Small intestine (tissue), 7 donors: ENCODE data around the gene CCDC158. TPM values are rescaled to one million over a fixed set of nuclear protein-coding genes. Genes with fewer than 3 reads are reported as not detected.
A peak's percentile ranks its signal among the peaks of the same experiment; 100 is the strongest.
"Not testable (repeated sequence)": the region's sequence is repeated elsewhere in the genome, so short reads cannot be mapped to it uniquely, and the experiment has no call there.

ENCODE experiments used
- DNase-seq, 2 donors: peaks; one replicate each; pipeline versions ENCODE4 v3.0.0 to v3.0.0-alpha.2; 2013
- FAIRE-seq: peaks from 2 replicates; lab custom pipeline; 2012; peaks lifted over from hg19 to GRCh38; lab: Jason Lieb, UNC
- H3K27ac ChIP-seq, 3 donors: one replicate each; pipeline ENCODE4 v1.5.1; 2013; ENCODE audit warnings: low read length in 2 of 3, mild to moderate bottlenecking in 2 of 3, control low read depth in 1 of 3, inconsistent platforms in 1 of 3, low read depth in 1 of 3, moderate library complexity in 1 of 3
- H3K27me3 ChIP-seq, 3 donors: one replicate each; pipeline ENCODE4 v1.6.1; 2013; ENCODE audit warnings: low read length in 3 of 3, inconsistent platforms in 1 of 3; ENCODE audit not compliant: control insufficient read depth in 3 of 3, insufficient read depth in 3 of 3
- H3K36me3 ChIP-seq, 3 donors: one replicate each; pipeline ENCODE4 v1.6.1; 2013; ENCODE audit warnings: low read length in 3 of 3, inconsistent platforms in 1 of 3, low read depth in 1 of 3, mild to moderate bottlenecking in 1 of 3, moderate library complexity in 1 of 3; ENCODE audit not compliant: control insufficient read depth in 3 of 3, insufficient read depth in 2 of 3
- H3K4me1 ChIP-seq, 3 donors: one replicate each; pipeline ENCODE4 v1.6.1; 2013; ENCODE audit warnings: low read length in 2 of 3, inconsistent platforms in 1 of 3, low read depth in 1 of 3, mild to moderate bottlenecking in 1 of 3, moderate library complexity in 1 of 3; ENCODE audit not compliant: control insufficient read depth in 3 of 3, insufficient read depth in 2 of 3
- H3K4me3 ChIP-seq, 3 donors: one replicate each; pipeline ENCODE4 v1.5.1; 2013; ENCODE audit warnings: low read length in 3 of 3, control low read depth in 1 of 3, inconsistent platforms in 1 of 3, low read depth in 1 of 3, mild to moderate bottlenecking in 1 of 3, moderate library complexity in 1 of 3
- H3K9me3 ChIP-seq, 2 donors: one replicate each; pipeline ENCODE4 v1.6.1; 2013; ENCODE audit warnings: low read depth in 1 of 2, low read length in 1 of 2; ENCODE audit not compliant: control insufficient read depth in 2 of 2, insufficient read depth in 1 of 2
- WGBS, 3 donors: extraction: QIAGEN DNeasy Blood & Tissue Kit; methylation state at CpG; one replicate each; pipeline ENCODE4 v1.1.7; 2013; 5-methylcytosine and 5-hydroxymethylcytosine counted together
- polyA plus RNA-seq, 4 donors: library from polyadenylated mRNA; stranded (reverse) in 3 of 4; unstranded in 1 of 4; fragments of 200-250 nt in 3 of 4; fragments of 120-200 nt in 1 of 4; gene quantifications; one replicate each; pipeline versions ENCODE4 v1.2.1 to v1.2.3, GENCODE V29; 2013
- donor health status: healthy with polysubstance abuse.
- donor health status: control.
- donor health status: control.
- donor health status: Bipolar disorder and iron deficiency.
- donor health status: healthy.

Gene CCDC158
- polyA plus RNA-seq, 4 donors = 0.03 to 0.15 TPM; not detected in 2

- Histone ChIP-seq H3K4me1 (no peaks in the 10 kb centered on the region), H3K27ac (no peak overlapping the region), H3K9me3 (peaks cover 0 to 5% of the 10 kb centered on the region in 2 donors), H3K4me3 (no peak overlapping the region), H3K27me3 (no peaks in the 10 kb centered on the region), H3K36me3 (no peaks in the 10 kb centered on the region)
- FAIRE-seq = no peak
- DNase-seq = peak in 1 of 2 donors; percentile 21
- 44 to 78% (median 63%) methylated on average over 9 of the region's 9 CpGs for WGBS, 3 donors
Observed at GRCh38 chr4:76441881-76442280, 20.9 kb upstream of the CCDC158 start.

- WGBS, 3 donors = 84 to 92% (median 89%) methylated on average over 2 of the region's 2 CpGs
- H3K9me3 ChIP-seq = peaks cover 0 to 5% of the 10 kb centered on the region in 2 donors
- H3K27me3 ChIP-seq = no peaks in the 10 kb centered on the region
- no peak for FAIRE-seq
- H3K36me3 ChIP-seq = no peaks in the 10 kb centered on the region
- no peaks in the 10 kb centered on the region for H3K4me1 ChIP-seq
- no peak overlapping the region for H3K4me3 ChIP-seq
- no peak for DNase-seq
- no peak overlapping the region for H3K27ac ChIP-seq
Observed at GRCh38 chr4:76439491-76439890, 18.6 kb upstream of the CCDC158 start.

- FAIRE-seq = no peak
- no peak overlapping the region for H3K27ac ChIP-seq
Observed at GRCh38 chr4:76435528-76436319, 14.8 kb upstream of the CCDC158 start.

GRCh38 chr4:76434901-76435527 is 14.1 kb upstream of the CCDC158 start, which contains the start of gene SHROOM3:
Gene SHROOM3, plus strand, starts transcription at chr4:76435229. Its CDS starts 824 bp downstream, at chr4:76436053.
- Histone ChIP-seq H3K4me1 (peaks cover 0 to 4% (median 0%) of the 10 kb centered on the region in 3 donors), H3K9me3 (peaks cover 0 to 5% of the 10 kb centered on the region in 2 donors), H3K27ac (no peak within 1 kb of the TSS), H3K36me3 (no peaks in the 10 kb centered on the region), H3K27me3 (no peaks in the 10 kb centered on the region), H3K4me3 (peak within 1 kb of the TSS in 1 of 3 donors; percentile 11)
- FAIRE-seq = no peak
- 36 to 47% (median 42%) methylated on average over 9 of the region's 9 CpGs for WGBS, 3 donors
- DNase-seq = no peak

More at GRCh38 chr4:76435528-76436319, 14.8 kb upstream of the CCDC158 start:
- H3K4me3 ChIP-seq = peak overlapping the region in 1 of 3 donors; percentile 11
- H3K9me3 ChIP-seq = peaks cover 0 to 5% of the 10 kb centered on the region in 2 donors
- no peaks in the 10 kb centered on the region for H3K27me3 ChIP-seq
- DNase-seq = no peak
- 58 to 85% (median 82%) methylated on average over 7 of the region's 7 CpGs for whole genome bisulfite sequencing, 3 donors
- no peaks in the 10 kb centered on the region for H3K36me3 ChIP-seq
- peaks cover 0 to under 1% (median 0%) of the 10 kb centered on the region in 3 donors for H3K4me1 ChIP-seq

DNA sequence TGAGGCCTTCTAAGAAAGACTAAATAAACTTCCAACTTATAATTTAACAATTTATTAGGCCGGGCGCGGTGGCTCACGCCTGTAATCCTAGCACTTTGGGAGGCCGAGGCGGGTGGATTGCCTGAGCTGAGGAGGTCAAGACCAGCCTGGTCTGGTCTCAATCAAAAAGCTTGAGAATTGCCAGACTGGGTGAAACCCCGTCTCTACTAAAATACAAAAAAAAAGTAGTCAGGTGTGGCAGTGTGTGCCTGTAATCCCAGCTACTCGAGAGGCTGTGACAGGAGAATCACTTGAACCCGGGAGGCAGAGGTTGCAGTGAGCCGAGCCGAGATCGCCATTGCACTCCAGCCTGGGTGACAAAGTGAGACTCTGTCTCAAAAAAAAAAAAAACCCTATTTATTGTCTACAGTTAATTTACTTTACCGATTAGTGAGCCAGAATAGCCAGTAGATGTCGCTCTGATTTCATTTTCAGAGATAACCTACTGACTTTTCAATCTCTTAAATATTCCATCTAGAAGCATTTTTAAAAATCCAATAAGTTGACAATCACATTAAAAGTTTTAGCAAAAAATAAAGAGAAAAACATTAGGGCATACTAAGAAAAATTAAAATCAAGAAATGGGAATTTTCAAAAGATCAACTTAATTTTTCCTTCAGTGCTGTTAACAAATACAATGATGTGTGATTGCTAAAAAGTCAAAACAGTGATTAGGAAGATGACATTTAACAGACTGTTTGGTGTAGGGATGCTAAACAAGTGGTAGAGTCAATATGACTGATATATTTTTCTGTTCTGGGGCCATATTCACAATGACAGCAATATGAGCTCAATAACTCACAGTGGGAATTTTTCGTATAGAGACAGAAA is 9.8 kb upstream of the CCDC158 start:
- Histone ChIP-seq H3K4me1 (peaks cover 0 to 4% (median 0%) of the 10 kb centered on the region in 3 donors), H3K36me3 (no peaks in the 10 kb centered on the region), H3K27ac (no peak overlapping the region), H3K27me3 (no peaks in the 10 kb centered on the region), H3K9me3 (no peaks in the 10 kb centered on the region), H3K4me3 (no peak overlapping the region)
- 27 to 37% (median 30%) methylated on average over 15 of the region's 15 CpGs for WGBS, 3 donors
- peak; percentile 61 to 72 for DNase-seq
- FAIRE-seq = peak; percentile 41

DNA sequence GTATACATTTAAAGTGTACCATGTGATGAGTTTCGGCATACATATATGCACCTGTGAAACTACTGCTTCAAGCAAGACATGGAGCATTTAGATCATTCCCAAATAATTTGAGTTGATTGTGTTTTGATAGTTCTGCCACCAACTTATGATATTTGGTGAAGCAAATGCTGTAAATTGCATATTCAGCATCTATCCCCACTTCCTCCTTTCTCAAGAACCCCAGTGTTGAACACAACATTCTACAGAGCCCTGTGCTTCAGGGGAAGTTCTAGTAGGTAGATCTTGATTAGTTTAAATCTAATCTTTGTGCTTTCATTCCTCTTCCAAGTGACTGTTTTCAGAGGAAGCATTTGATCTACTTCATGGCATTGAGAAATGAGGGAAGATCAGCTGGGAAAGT is 8.7 kb upstream of the CCDC158 start:
- FAIRE-seq (no peak), DNase-seq (no peak)
- WGBS, 3 donors = 89 to 100% (median 91%) methylated on average over 1 of the region's 1 CpG
- no peaks in the 10 kb centered on the region for H3K27me3 ChIP-seq
- no peaks in the 10 kb centered on the region for H3K9me3 ChIP-seq
- no peaks in the 10 kb centered on the region for H3K36me3 ChIP-seq
- no peak overlapping the region for H3K4me3 ChIP-seq
- H3K4me1 ChIP-seq = peaks cover 0 to 4% (median 0%) of the 10 kb centered on the region in 3 donors
- H3K27ac ChIP-seq = no peak overlapping the region

DNA sequence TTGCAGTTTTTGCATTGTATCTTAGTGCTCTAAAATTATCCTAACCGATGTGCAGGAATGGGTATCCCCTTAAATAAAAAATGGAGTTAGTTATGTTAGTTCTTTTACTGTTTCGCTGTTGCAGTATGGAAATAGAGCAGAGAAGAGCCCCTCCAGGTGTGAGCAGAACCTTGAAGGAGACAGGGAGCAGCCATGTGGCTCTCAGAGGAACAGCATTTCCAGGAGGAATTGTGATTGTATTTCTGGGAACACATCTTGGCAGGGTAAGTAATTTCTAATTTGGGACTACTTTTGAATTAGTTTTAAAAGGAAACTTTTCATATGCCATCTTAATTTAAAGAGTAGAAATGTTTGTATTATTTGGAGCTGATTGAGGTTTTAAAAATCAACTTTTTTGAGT is 5.3 kb upstream of the CCDC158 start:
- no peaks in the 10 kb centered on the region for H3K36me3 ChIP-seq
- H3K9me3 ChIP-seq = peaks cover 0 to 2% of the 10 kb centered on the region in 2 donors
- 40 to 51% (median 42%) methylated on average over 2 of the region's 2 CpGs for WGBS, 3 donors
- peaks cover 0 to 1% (median 0%) of the 10 kb centered on the region in 3 donors for H3K27me3 ChIP-seq
- no peak for DNase-seq
- H3K4me1 ChIP-seq = peaks cover 0 to 4% (median 3%) of the 10 kb centered on the region in 3 donors
- no peak for FAIRE-seq
- no peak overlapping the region for H3K27ac ChIP-seq
- H3K4me3 ChIP-seq = no peak overlapping the region

GRCh38 chr4:76423159-76423558 is 2.2 kb upstream of the CCDC158 start:
- not testable (repeated sequence) for H3K4me3 ChIP-seq, H3K4me1 ChIP-seq, H3K27ac ChIP-seq, H3K36me3 ChIP-seq, DNase-seq, H3K9me3 ChIP-seq, H3K27me3 ChIP-seq, FAIRE-seq
- 91 to 97% (median 95%) methylated on average over 21 to 27 of the region's 27 CpGs for WGBS, 3 donors
